A673 (cell line): ENCODE data around the gene HSD17B8. TPM values are rescaled to one million over a fixed set of nuclear protein-coding genes. Genes with fewer than 3 reads are reported as not detected.

Experiments used
- BruUV-seq: library from RNA; stranded (reverse); fragments of 400-500 nt; replicated peaks from 2 replicates; lab custom pipeline; 2021; lab: Mats Ljungman, UMichigan
- CTCF ChIA-PET: fragments of 300-600 bp; sonication (Branson Sonifier 250); formaldehyde crosslinking; loops from one replicate; lab custom pipeline; 2022; ENCODE audit warnings: antibody characterized with exemption; lab: Charles Lee
- POLR2A ChIA-PET: fragments of 300-600 bp; sonication (Branson Sonifier 250); formaldehyde crosslinking; loops from one replicate; lab custom pipeline; 2022; ENCODE audit warnings: antibody characterized with exemption; ENCODE audit not compliant: low non-redundant PET; lab: Charles Lee
- DNase-seq: peaks from one replicate; pipeline ENCODE4 v3.0.0-alpha.2; 2015; ENCODE audit warnings: low spot score
- H3K27ac ChIP-seq: fragments of 200-600 bp; sonication (generic); 2 replicates; pipeline ENCODE4 v1.5.1; 2016; ENCODE audit warnings: mixed run types, low read depth, mild to moderate bottlenecking, mixed read lengths, antibody characterized with exemption, low read length; ENCODE audit not compliant: poor library complexity, severe bottlenecking
- H3K27me3 ChIP-seq: fragments of 200-600 bp; sonication (generic); replicated peaks from 2 replicates; pipeline ENCODE4 v1.6.1; 2017; ENCODE audit warnings: mixed run types, low read depth, mild to moderate bottlenecking, mixed read lengths, antibody characterized with exemption, low read length; ENCODE audit not compliant: insufficient read depth, poor library complexity
- H3K36me3 ChIP-seq: fragments of 200-600 bp; sonication (generic); 2 replicates; pipeline ENCODE4 v1.6.1; 2016; ENCODE audit warnings: mixed run types, mild to moderate bottlenecking, mixed read lengths, antibody characterized with exemption, low read length; ENCODE audit not compliant: insufficient read depth, poor library complexity, severe bottlenecking
- H3K4me1 ChIP-seq: fragments of 200-600 bp; sonication (generic); 2 replicates; pipeline ENCODE4 v1.6.1; 2017; ENCODE audit warnings: mixed run types, mild to moderate bottlenecking, mixed read lengths, antibody characterized with exemption, low read length; ENCODE audit not compliant: insufficient read depth, poor library complexity, severe bottlenecking
- H3K4me3 ChIP-seq: fragments of 200-600 bp; sonication (generic); 2 replicates; pipeline ENCODE4 v1.5.1; 2016; ENCODE audit warnings: low read depth, mixed run types, mild to moderate bottlenecking, mixed read lengths, low read length; ENCODE audit not compliant: poor library complexity, severe bottlenecking
- H3K9me3 ChIP-seq: fragments of 200-600 bp; sonication (generic); 2 replicates; pipeline ENCODE4 v1.6.1; 2016; ENCODE audit warnings: mixed run types, low read depth, mild to moderate bottlenecking, mixed read lengths, antibody characterized with exemption, low read length; ENCODE audit not compliant: poor library complexity, severe bottlenecking
- CTCF ChIP-seq: fragments of 300-800, 200-600 bp; sonication (generic); conservative IDR thresholded peaks from 2 replicates; pipeline ENCODE4 v1.5.1; 2017; ENCODE audit warnings: low read depth, mild to moderate bottlenecking, antibody characterized with exemption, low read length, moderate library complexity, mixed read lengths
- EZH2 ChIP-seq: fragments of 200-600 bp; sonication (generic); IDR thresholded peaks from 2 replicates; pipeline ENCODE4 v1.6.1; 2017; ENCODE audit warnings: borderline replicate concordance, low read depth, mild to moderate bottlenecking, mixed read lengths, antibody characterized with exemption, low read length; ENCODE audit not compliant: poor library complexity, severe bottlenecking
- intact Hi-C: fragments of 100-400 bp; cut with micrococcal nuclease; formaldehyde crosslinking; loops from one replicate; pipeline ENCODE4 v1.10.0; 2022; ENCODE audit not compliant: unreplicated experiment
- total RNA-seq: library from RNA; stranded (reverse); gene quantifications from 2 replicates; pipeline ENCODE4 v1.2.3, GENCODE V29; 2021

The HSD17B8 gene
- total RNA-seq, 1 experiment from 2014 or later = 5.9 TPM

DNA sequence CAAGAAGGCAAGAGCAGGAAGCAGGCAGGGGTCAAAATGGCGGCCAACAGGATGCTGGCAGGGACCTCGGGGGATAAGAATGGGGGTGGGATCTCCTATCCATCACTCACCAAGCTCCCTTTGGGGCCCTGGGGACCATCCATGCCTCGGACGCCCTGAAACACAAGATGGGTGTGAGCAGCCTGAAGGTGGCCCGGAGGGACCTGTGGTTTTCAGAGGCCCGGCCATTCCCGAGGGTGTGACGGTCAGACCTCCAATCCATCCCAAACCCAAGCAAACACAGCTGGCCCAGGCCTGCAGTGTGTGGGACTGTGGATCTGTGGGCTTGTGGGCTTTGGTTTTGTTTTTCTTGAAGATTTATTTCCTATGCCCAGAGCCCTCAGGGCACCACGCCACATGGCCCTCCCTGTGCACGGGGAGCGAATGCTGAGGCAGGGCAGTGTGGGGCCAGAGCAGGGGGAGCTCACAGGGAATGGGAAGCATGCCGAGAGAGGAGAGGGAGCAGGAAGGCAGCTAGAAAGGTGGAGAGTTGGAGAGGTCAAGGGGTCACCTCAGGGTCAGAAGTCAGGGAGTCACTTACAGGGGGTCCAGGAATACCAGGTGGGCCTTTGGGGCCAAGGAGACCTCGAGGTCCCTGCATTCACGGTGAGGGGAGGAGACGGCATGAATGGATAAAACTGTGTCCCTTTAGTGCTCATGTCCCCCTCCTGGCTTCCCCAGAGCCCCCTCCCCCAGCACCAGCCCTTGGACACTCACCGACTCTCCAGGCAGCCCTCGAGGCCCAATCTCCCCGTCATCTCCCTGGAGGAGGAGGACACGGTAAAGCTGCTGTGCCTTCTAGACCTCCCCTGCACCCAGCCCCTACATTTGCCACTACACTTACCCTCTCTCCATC, 26.7 kb upstream of the HSD17B8 start:
- Histone ChIP-seq H3K4me1 (no peaks in the 10 kb centered on the region), H3K27me3 (no peaks in the 10 kb centered on the region), H3K27ac (no peak overlapping the region), H3K4me3 (no peak overlapping the region), H3K36me3 (no peaks in the 10 kb centered on the region), H3K9me3 (no peaks in the 10 kb centered on the region)
- BruUV-seq = no TSS peak
- CTCF ChIA-PET = no interaction called here
- POLR2A ChIA-PET = no interaction called here
- intact Hi-C loops = no loop called here
- TF ChIP-seq CTCF = no peak
- no peak for DNase-seq

GRCh38 chr6:33178755-33179475, 25.5 kb upstream of the HSD17B8 start:
- POLR2A ChIA-PET = no interaction called here
- Histone ChIP-seq H3K4me1 (peaks cover 9% of the 10 kb centered on the region), H3K27ac (no peak overlapping the region), H3K4me3 (no peak overlapping the region), H3K9me3 (no peaks in the 10 kb centered on the region), H3K27me3 (no peaks in the 10 kb centered on the region), H3K36me3 (no peaks in the 10 kb centered on the region)
- CTCF ChIA-PET = no interaction called here
- TF ChIP-seq EZH2 (no peak), CTCF (no peak)
- DNase-seq = no peak
- no TSS peak for BruUV-seq
- intact Hi-C loops = no loop called here

GRCh38 chr6:33181141-33181540, 23.3 kb upstream of the HSD17B8 start:
- intact Hi-C loops = no loop called here
- Histone ChIP-seq H3K9me3 (no peaks in the 10 kb centered on the region), H3K27me3 (no peaks in the 10 kb centered on the region), H3K36me3 (no peaks in the 10 kb centered on the region), H3K4me3 (no peak overlapping the region), H3K27ac (no peak overlapping the region), H3K4me1 (peaks cover 9% of the 10 kb centered on the region)
- no peak for TF ChIP-seq EZH2
- TF ChIP-seq CTCF = no peak
- no TSS peak for BruUV-seq
- DNase-seq = no peak
- POLR2A ChIA-PET = no interaction called here
- CTCF ChIA-PET = no interaction called here
